HS-27A (cell line): ENCODE data around the gene SGO2.
"Not testable (repeated sequence)": the region's sequence is repeated elsewhere in the genome, so short reads cannot be mapped to it uniquely, and the experiment has no call there.

Experiments used
- DNase-seq: peaks from one replicate; pipeline ENCODE4 v3.0.0-alpha.2; 2012; ENCODE audit warnings: low read depth, missing footprints

SGO2 gene

DNA sequence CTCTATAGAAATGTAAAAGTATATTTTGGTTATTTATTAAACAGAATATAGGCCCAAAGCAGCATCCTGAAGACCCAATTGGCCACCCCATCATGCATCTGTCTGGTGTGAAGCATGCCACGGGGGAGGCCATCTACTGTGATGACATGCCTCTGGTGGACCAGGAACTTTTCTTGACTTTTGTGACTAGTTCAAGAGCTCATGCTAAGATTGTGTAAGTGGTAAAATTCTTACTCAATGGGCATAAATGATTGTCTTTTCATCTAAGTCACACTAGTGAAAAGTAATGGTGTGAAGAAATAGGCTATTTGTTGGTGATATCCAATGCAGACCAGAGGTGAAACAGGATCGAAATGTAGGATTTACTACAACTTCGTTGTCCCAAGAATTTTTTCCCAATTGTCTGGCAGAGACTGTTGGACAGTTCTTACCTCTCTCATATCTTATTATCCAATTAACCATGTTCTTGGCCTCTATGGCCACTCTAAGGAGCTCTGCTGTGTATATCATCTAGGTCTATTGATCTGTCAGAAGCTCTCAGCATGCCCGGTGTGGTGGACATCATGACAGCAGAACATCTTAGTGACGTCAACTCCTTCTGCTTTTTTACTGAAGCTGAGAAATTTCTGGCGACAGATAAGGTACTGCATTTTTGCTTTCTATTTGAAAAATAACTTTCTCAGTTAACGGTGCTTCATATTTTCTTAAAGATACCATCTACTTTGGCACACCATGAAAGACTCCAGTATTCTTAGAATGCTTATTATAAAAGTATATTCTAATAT is 94.8 kb downstream of the SGO2 start:
- no peak for DNase-seq

DNA sequence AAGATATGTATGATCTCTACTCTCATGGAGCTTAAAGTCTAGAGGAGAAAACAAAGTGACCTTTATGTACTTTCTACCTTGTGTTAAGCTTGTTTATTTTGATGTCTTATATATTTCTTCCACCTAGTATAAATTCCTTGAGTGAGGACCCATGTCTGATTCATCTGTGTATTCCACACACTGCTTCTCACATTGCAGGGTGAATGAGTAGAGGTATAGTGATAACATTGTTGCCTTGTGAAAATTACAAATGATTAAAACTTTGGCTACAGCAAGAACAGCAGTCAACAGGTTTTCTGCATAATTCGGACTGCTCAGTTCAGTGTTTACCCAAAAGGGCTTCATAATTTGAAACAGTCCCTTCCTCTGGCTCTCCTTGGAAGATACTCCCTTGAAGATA is 96.1 kb downstream of the SGO2 start:
- no peak for DNase-seq

DNA sequence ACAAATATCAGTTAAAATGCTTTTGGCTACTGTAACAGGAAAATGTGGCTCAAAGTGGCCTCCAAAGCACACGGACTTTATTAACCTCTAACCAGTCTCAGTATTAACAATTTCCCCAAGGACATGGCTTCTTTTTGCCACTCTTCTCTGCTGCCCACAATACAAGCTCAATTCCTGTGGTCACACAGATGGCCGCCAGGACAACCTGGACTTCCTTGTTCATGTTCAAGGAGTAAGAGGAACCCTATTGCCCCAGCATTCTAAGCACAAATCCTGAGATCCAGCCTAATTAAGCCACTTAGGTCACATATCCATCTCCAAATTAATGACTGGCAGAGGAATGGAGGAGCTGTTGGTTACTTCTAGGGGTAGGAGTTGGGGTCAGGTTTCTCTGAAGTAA is 98.0 kb downstream of the SGO2 start:
- DNase-seq, result no peak

DNA sequence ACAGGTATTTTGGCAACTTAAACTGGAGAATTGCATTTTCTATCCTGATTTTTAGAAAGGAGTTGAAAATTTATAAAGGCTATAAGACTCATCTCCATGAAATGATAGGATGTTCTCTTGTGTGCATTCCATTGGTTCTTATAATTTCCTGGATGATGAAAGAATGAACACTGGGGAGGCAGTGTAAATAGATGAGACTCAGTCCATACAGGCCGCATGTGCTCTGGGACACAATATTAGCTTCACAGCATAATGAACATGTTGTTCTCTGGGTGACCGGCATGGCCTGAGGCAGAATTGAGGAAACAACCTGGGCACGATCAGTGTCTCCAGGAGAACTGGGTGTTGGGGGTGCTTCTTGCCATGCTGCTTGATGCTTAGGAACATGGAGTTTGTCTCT is 98.7 kb downstream of the SGO2 start:
- no peak for DNase-seq

DNA sequence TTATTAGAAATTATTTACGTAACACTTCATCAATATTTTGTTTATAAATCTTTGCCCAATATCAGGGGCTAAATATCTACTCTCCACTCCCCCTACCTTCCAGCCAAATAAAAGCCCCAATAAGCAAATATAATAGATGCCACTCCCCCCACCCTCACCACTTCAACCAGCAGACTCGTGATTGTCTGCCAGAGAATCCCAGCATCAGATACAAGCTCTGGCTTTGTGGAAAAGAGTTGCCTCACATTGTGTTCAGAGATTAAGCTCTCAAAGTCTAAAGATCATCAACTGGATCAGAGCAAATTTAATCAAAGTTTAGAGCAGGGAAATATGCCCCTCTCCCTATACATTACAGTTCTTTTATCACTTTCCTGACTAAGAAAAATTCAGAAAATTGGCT is 99.3 kb downstream of the SGO2 start:
- DNase-seq, result no peak

DNA sequence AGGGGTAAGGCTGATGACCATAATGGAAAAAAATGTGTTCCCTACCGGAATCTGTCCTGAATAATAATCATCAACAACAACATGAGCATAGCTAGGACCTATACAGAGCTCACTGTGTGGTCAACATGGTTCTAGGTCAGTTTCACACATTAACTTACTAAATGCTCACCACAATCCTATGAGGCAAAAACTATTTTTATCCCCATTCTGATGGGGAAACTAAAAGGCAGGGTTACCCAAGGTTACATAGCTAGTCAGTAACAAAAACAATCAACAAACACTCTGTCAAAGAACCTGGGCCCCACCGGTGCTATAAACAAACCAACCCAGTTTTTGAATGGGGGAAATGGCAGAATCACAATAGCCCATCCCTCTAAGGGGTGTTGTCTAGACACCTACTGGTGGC is 100.0 kb downstream of the SGO2 start:
- no peak for DNase-seq

DNA sequence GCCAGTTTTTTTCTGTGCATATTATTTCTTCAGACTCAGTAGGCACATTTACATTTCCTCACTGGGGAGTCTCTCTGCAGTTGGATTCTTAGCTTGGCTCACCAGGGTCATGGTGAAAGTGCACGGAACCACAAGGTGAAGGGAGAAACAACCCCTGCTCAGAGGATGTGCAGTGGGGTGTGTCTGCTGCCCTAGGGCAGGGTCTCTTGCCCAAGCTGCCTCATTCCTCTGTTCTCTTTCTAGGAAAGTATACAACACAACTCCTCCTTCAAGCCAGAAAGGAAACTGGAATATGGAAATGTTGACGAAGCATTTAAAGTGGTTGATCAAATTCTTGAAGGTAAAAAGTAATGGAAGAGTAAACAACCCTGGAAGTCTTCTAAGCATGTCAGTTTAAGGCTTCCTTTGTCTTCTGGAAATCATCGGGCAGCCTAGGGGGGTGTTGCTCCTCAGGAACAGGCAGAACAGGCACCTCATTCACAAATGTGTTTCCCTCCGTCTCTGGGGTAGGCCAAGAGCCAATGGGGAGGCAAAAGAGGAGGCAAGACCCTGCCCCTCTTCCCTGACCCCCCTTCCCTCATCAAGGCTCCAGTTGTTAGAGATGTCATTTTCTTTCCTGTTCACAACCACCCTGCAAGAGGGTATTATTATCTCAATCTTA is 101.2 kb downstream of the SGO2 start:
- no peak for DNase-seq

DNA sequence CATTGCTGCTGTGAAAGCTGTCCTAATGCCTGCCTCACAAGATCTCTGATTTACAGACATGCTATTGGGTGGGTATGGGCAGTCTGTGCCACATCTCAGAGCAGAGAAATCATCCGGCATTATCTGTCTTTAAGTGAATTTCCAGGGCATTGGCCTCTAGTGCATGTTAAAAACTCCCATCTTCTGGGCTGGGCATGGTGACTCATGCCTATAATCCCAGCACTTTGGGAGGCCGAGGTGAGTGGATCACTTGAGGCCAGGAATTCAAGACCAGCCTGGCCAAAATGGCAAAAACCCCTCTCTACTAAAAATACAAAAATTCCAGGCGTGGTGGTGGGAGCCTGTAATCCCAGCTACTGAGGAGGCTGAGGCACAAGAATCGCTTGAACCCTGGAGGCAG is 102.5 kb downstream of the SGO2 start:
- DNase-seq, result not testable (repeated sequence)

DNA sequence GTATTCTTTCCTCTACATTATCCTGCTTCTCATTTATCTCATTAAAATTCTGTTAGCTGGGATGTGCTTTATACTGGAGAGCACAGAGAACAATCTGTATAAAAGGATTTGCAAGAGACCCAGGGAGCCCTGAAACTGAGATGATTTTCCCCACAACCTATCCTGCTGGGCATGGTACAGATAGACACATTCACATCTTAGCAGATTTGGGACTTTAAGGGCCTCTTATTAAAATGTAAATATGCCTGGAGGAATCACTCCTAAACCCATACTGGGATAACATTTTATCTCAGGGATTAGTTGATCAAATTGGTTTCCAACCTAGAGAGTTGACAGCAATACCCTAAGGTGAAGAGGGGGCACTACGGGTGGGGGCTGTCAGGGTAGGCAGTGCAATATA is 105.3 kb downstream of the SGO2 start:
- no peak for DNase-seq
